Posterior vena cava (tissue), 2 donors: ENCODE data around the gene PTPRC. TPM values are rescaled to one million over a fixed set of nuclear protein-coding genes. Genes with fewer than 3 reads are reported as not detected.
A peak's percentile ranks its signal among the peaks of the same experiment; 100 is the strongest.

Source experiments
- DNase-seq: peaks from one replicate; pipeline ENCODE4 v3.0.0-alpha.2; 2020; ENCODE audit warnings: low spot score
- intact Hi-C, 2 donors: fragments of 100-400 bp; cut with DNase I; formaldehyde crosslinking; loops; one replicate each; pipeline versions ENCODE4 v1.14.1 to v1.14.2; 2022 to 2023
- total RNA-seq, 2 donors: library from RNA; stranded (reverse); fragmentation: NEBNext Ultra II Directional; extraction: Animal tissue kit (Norgen Biotek cat#: 25700); gene quantifications; one replicate each; pipeline ENCODE4 v1.2.1, GENCODE V29; 2021
- donor health status: DM: yes; HTN: yes; CAD: no.
- donor health status: DM: yes; HTN: yes; CAD: no.

Gene PTPRC
- total RNA-seq, 2 donors from 2014 or later, result 30.8 to 41.7 TPM

- intact Hi-C loops, result loop anchor here in 1 of 2 donors (5.0 kb wide), 1 partner anchor 1314 kb away; no protein-coding TSS in a partner anchor
- no peak for DNase-seq
Observed at GRCh38 chr1:198683449-198683848, 44.6 kb downstream of the PTPRC start.

GRCh38 chr1:198686069-198686728 is 47.4 kb downstream of the PTPRC start:
- no peak for DNase-seq
- intact Hi-C loops, result no loop called here

GRCh38 chr1:198687429-198687828 is 48.6 kb downstream of the PTPRC start:
- intact Hi-C loops, result no loop called here
- DNase-seq, result no peak

- no peak for DNase-seq
- intact Hi-C loops, result no loop called here
Observed at GRCh38 chr1:198691063-198691462, 52.2 kb downstream of the PTPRC start.

- no peak for DNase-seq
- intact Hi-C loops, result no loop called here
Observed at GRCh38 chr1:198693321-198693720, 54.5 kb downstream of the PTPRC start.

GRCh38 chr1:198694542-198694941 is 55.7 kb downstream of the PTPRC start:
- DNase-seq, result no peak
- intact Hi-C loops, result no loop called here

GRCh38 chr1:198696211-198696610 is 57.4 kb downstream of the PTPRC start:
- intact Hi-C loops, result no loop called here
- DNase-seq, result no peak

GRCh38 chr1:198699167-198700015 is 60.6 kb downstream of the PTPRC start:
- DNase-seq, result peak; percentile 80
- intact Hi-C loops, result loop anchor here in 1 of 2 donors (1.0 kb wide), 1 partner anchor 34 kb away; no protein-coding TSS in a partner anchor

GRCh38 chr1:198700016-198700392 is 61.2 kb downstream of the PTPRC start:
- no peak for DNase-seq
- intact Hi-C loops, result loop anchor here in 1 of 2 donors (1.0 kb wide), 1 partner anchor 35 kb away; no protein-coding TSS in a partner anchor

- intact Hi-C loops, result loop anchor here in 1 of 2 donors (1.0 kb wide), 1 partner anchor 35 kb away; no protein-coding TSS in a partner anchor
- no peak for DNase-seq
Observed at GRCh38 chr1:198700396-198700795, 61.6 kb downstream of the PTPRC start.

- no peak for DNase-seq
- intact Hi-C loops, result no loop called here
Observed at GRCh38 chr1:198701250-198701649, 62.4 kb downstream of the PTPRC start.

- intact Hi-C loops, result no loop called here
- no peak for DNase-seq
Observed at GRCh38 chr1:198701766-198702539, 63.1 kb downstream of the PTPRC start.

- intact Hi-C loops, result no loop called here
- DNase-seq, result no peak
Observed at GRCh38 chr1:198708761-198709525, 70.1 kb downstream of the PTPRC start.

- intact Hi-C loops, result no loop called here
- DNase-seq, result no peak
Observed at GRCh38 chr1:198711837-198712236, 73.0 kb downstream of the PTPRC start.

GRCh38 chr1:198713081-198713480 is 74.2 kb downstream of the PTPRC start:
- DNase-seq, result no peak
- intact Hi-C loops, result no loop called here

- DNase-seq, result no peak
- intact Hi-C loops, result no loop called here
Observed at GRCh38 chr1:198714271-198714670, 75.4 kb downstream of the PTPRC start.

GRCh38 chr1:198716051-198716450 is 77.2 kb downstream of the PTPRC start:
- no peak for DNase-seq
- intact Hi-C loops, result no loop called here

- intact Hi-C loops, result no loop called here
- DNase-seq, result no peak
Observed at GRCh38 chr1:198717510-198717909, 78.7 kb downstream of the PTPRC start.

GRCh38 chr1:198723127-198723526 is 84.3 kb downstream of the PTPRC start:
- intact Hi-C loops, result no loop called here

More at GRCh38 chr1:198723127-198723526, 84.3 kb downstream of the PTPRC start:
- no peak for DNase-seq
